AG09319 (cell line): ENCODE measurements around the gene GPLD1.
"Not testable (repeated sequence)": the region's sequence is repeated elsewhere in the genome, so short reads cannot be mapped to it uniquely, and the experiment has no call there.

ENCODE experiments used
- DNase-seq: peaks from one replicate; pipeline ENCODE4 v3.0.0-alpha.2; 2010; ENCODE audit warnings: low read depth; ENCODE audit errors: extremely low read depth
- CTCF ChIP-seq: IDR thresholded peaks from 2 replicates; pipeline ENCODE4 v1.5.1; 2011; ENCODE audit warnings: low read depth, mild to moderate bottlenecking, inconsistent platforms, low read length, moderate library complexity

The GPLD1 gene

GRCh38 chr6:24412294-24412693 lies 77.1 kb downstream of the GPLD1 start:
- no peak for TF ChIP-seq CTCF
- DNase-seq: no peak

GRCh38 chr6:24410622-24411021 lies 78.8 kb downstream of the GPLD1 start:
- no peak for DNase-seq
- no peak for TF ChIP-seq CTCF

GRCh38 chr6:24408719-24409410 lies 80.5 kb downstream of the GPLD1 start:
- TF ChIP-seq CTCF: no peak
- no peak for DNase-seq

GRCh38 chr6:24405262-24405661 lies 84.1 kb downstream of the GPLD1 start:
- TF ChIP-seq CTCF: no peak

GRCh38 chr6:24403501-24403824 lies 85.9 kb downstream of the GPLD1 start:
- no peak for DNase-seq
- no peak for TF ChIP-seq CTCF

More at GRCh38 chr6:24405262-24405661, 84.1 kb downstream of the GPLD1 start:
- no peak for DNase-seq

- TF ChIP-seq CTCF: no peak
Observed at GRCh38 chr6:24402697-24403500, 86.5 kb downstream of the GPLD1 start, which contains the start of gene MRS2. Gene MRS2, plus strand, starts transcription at chr6:24402936. Its CDS starts 111 bp downstream, at chr6:24403047.

GRCh38 chr6:24401458-24401857 lies 87.9 kb downstream of the GPLD1 start:
- no peak for DNase-seq
- no peak for TF ChIP-seq CTCF

More at GRCh38 chr6:24402697-24403500, 86.5 kb downstream of the GPLD1 start, which contains the start of gene MRS2:
- peak; percentile 45 for DNase-seq

- not testable (repeated sequence) for DNase-seq
Observed at GRCh38 chr6:24400045-24401039, 89.0 kb downstream of the GPLD1 start.
